Measurements from ENCODE around the gene C6orf15.

C6orf15 gene

GRCh38 chr6:31096215-31096614 is 16.2 kb downstream of the C6orf15 start:
- no peak for FAIRE-seq
- no peak for DNase-seq (ENCODE audit: insufficient read length)
- TF ChIP-seq POLR2AphosphoS5 (IDR thresholded peaks at IDR 0.05; ENCODE audit: low read depth, low read length) (no peak), POLR2A (IDR thresholded peaks at IDR 0.05; ENCODE audit: low read depth, low read length) (no peak), TAF1 (IDR thresholded peaks at IDR 0.05; ENCODE audit: borderline replicate concordance, low read depth, low read length) (no peak)

- DNase-seq (ENCODE audit: insufficient read length) (no peak), FAIRE-seq (no peak)
Measured at GRCh38 chr6:31094389-31094881, 17.9 kb downstream of the C6orf15 start.

DNA sequence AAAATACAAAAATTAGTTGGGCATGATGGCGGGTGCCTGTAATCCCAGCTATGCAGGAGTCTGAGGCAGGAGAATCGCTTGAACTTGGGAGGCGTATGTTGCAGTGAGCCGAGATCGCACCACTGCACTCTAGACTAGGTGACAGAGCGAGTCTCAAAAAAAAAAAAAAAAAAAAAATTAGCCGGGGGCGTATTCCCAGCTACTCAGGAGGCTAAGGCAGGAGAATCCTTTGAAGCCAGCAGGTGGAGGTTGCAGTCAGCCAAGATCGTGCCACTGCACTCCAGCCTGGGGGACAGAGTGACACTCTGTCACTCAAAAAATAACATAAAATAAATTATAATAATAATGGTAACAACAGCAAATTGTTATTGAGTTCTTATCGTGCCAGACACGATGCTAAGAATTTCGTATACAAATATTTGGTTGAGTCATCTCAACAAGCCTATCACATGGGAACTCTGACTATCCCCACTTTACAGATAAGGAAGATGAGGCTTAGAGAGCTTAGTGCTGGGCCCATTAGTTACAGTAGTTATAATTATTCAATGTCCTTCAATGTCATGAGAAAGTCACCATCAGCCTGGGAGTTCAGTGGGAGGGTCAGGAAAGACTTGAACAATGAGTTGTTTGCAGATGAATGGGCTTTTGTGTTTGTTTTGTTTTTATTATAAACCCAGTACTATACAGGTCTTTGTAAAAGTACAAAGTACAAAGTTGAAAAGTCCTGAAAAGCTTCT is 19.4 kb downstream of the C6orf15 start:
- TF ChIP-seq TAF1 (IDR thresholded peaks at IDR 0.05; ENCODE audit: borderline replicate concordance, low read depth, low read length) (no peak), POLR2A (IDR thresholded peaks at IDR 0.05; ENCODE audit: low read depth, low read length) (no peak), POLR2AphosphoS5 (IDR thresholded peaks at IDR 0.05; ENCODE audit: low read depth, low read length) (no peak)
- DNase-seq (ENCODE audit: insufficient read length) (no peak), FAIRE-seq (no peak)

More at GRCh38 chr6:31094389-31094881, 17.9 kb downstream of the C6orf15 start:
- TF ChIP-seq TAF1 (IDR thresholded peaks at IDR 0.05; ENCODE audit: borderline replicate concordance, low read depth, low read length) (no peak), POLR2AphosphoS5 (IDR thresholded peaks at IDR 0.05; ENCODE audit: low read depth, low read length) (no peak), POLR2A (IDR thresholded peaks at IDR 0.05; ENCODE audit: low read depth, low read length) (no peak)

GRCh38 chr6:31092238-31092637 is 20.1 kb downstream of the C6orf15 start:
- TF ChIP-seq POLR2AphosphoS5 (IDR thresholded peaks at IDR 0.05; ENCODE audit: low read depth, low read length): no peak
- no peak for TF ChIP-seq POLR2A (IDR thresholded peaks at IDR 0.05; ENCODE audit: low read depth, low read length)
- no peak for TF ChIP-seq TAF1 (IDR thresholded peaks at IDR 0.05; ENCODE audit: borderline replicate concordance, low read depth, low read length)
- no peak for FAIRE-seq

DNA sequence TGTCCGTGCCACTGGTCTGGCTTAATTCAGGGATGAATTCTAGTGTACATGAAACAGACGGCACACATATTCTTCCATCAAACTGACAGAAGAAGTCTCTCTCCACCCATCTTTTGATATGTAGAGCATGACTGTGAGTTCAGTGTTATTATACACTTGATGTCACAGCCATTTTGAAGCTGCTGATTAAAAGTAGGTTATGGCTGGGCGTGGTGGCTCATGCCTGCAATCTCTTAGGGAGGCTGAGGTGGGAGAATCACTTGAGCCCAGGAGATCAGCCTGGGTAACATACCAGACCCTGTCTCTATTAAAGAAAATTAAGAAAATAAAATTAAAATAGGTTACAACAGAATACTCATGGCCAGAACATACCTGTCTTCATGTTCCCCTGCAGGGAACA is 20.7 kb downstream of the C6orf15 start:
- DNase-seq (ENCODE audit: insufficient read length) (no peak), FAIRE-seq (no peak)
- TF ChIP-seq POLR2AphosphoS5 (IDR thresholded peaks at IDR 0.05; ENCODE audit: low read depth, low read length) (no peak), TAF1 (IDR thresholded peaks at IDR 0.05; ENCODE audit: borderline replicate concordance, low read depth, low read length) (no peak), POLR2A (IDR thresholded peaks at IDR 0.05; ENCODE audit: low read depth, low read length) (no peak)

More at GRCh38 chr6:31092238-31092637, 20.1 kb downstream of the C6orf15 start:
- no peak for DNase-seq (ENCODE audit: insufficient read length)

- TF ChIP-seq TAF1 (IDR thresholded peaks at IDR 0.05; ENCODE audit: borderline replicate concordance, low read depth, low read length) (no peak), POLR2AphosphoS5 (IDR thresholded peaks at IDR 0.05; ENCODE audit: low read depth, low read length) (no peak), POLR2A (IDR thresholded peaks at IDR 0.05; ENCODE audit: low read depth, low read length) (no peak)
- no peak for DNase-seq (ENCODE audit: insufficient read length)
- FAIRE-seq: no peak
Measured at GRCh38 chr6:31090973-31091364, 21.4 kb downstream of the C6orf15 start.

DNA sequence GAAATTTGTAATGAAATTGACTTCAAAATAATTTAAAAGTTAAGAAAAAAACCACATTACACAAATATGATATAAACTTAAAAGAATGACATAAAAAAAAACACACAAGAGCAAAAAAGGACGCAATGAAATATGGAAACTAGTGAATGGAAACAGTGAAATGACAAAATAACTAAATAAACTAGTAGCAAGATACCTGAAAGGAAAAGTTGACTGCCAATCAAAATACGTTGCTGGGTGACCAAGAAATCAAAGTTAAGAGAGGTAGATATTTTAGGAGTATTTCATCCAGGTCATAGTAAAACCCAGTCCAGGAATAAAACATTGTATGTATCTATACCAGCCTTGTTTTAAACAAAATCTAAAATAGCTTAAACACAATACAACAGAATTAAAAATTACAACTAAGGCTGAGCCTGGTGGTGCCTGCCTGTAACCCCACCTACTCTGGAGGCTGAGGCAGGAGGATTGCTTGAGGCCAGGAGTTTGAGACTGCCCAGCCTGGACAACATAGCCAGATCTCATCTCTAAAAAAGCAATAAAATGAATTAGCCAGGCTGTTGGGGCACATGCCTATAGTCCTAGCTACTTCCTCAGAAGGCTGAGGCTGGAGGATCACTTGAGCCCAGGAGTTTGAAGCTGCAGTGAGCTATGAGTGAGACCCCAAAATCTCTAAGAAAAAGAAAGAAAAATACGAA is 22.0 kb downstream of the C6orf15 start:
- DNase-seq (ENCODE audit: insufficient read length): no peak
- FAIRE-seq: no peak
- TF ChIP-seq POLR2AphosphoS5 (IDR thresholded peaks at IDR 0.05; ENCODE audit: low read depth, low read length): no peak
- TF ChIP-seq TAF1 (IDR thresholded peaks at IDR 0.05; ENCODE audit: borderline replicate concordance, low read depth, low read length): no peak
- TF ChIP-seq POLR2A (IDR thresholded peaks at IDR 0.05; ENCODE audit: low read depth, low read length): no peak

GRCh38 chr6:31087494-31088089 is 24.8 kb downstream of the C6orf15 start:
- no peak for TF ChIP-seq POLR2A (IDR thresholded peaks at IDR 0.05; ENCODE audit: low read depth, low read length)
- TF ChIP-seq TAF1 (IDR thresholded peaks at IDR 0.05; ENCODE audit: borderline replicate concordance, low read depth, low read length): no peak
- TF ChIP-seq POLR2AphosphoS5 (IDR thresholded peaks at IDR 0.05; ENCODE audit: low read depth, low read length): no peak
- DNase-seq (ENCODE audit: insufficient read length) (peak; percentile 60), FAIRE-seq (no peak)

DNA sequence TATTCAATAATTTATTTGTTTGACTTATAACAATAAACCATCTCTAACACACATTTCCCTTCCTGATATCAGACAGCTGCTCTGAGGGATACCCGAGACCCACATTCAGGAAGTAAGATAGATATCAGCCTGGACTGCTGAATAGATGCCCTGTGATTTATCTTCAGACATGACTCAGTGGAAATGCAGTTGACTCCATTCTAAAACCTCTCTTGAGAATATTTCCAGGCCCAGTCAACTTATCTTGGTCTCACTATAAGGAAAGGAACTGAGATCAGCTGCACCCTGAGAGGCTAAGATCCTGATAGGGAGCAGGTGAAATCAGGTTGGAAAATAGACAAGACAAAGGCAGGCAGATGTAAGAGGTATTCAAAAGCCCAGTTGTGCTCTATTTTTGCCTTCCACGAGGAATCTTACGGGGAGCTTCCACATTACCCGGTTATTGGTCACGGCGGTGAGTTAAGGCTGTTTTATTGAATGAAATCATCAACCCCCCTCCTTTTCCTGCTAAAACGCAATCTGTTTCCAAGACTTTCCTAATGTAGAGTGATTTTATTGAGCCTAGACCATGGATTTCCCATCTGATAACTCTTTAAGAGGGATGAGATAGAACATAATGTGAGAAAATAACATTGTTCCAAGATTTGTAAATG is 25.5 kb downstream of the C6orf15 start:
- FAIRE-seq (no peak), DNase-seq (ENCODE audit: insufficient read length) (no peak)
- TF ChIP-seq POLR2AphosphoS5 (IDR thresholded peaks at IDR 0.05; ENCODE audit: low read depth, low read length): no peak
- TF ChIP-seq POLR2A (IDR thresholded peaks at IDR 0.05; ENCODE audit: low read depth, low read length): no peak
- TF ChIP-seq TAF1 (IDR thresholded peaks at IDR 0.05; ENCODE audit: borderline replicate concordance, low read depth, low read length): no peak

DNA sequence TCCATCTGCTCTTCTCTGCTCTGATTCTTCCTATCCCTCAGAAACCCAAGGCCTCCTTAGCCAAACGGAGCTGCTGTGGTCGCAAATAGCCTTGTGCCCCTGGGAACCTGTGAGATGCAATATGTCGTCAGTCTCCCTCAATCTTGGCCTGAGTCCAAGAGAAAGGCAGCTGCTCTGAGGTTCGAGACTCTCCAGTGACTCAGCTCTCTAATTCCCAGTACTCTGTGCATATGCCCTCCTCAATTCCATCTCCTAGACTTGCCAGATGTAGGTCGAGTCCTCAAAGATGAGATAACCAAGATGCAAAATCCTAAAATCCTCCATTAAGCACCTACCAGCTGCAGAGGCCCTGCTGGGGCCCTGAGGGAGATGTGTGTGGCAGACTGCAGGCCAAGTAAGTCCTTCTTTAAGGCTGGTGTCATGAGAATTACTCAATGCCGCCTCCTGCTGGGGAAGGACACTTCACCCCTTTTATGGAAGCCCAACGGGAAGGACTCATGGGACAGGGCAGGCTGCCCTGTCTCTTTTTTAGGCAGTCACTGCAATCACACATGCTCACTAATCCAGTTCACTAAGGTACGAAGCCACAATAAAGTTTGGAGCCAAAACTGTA is 28.5 kb downstream of the C6orf15 start:
- DNase-seq (ENCODE audit: insufficient read length): no peak
- TF ChIP-seq POLR2A (IDR thresholded peaks at IDR 0.05; ENCODE audit: low read depth, low read length) (no peak), POLR2AphosphoS5 (IDR thresholded peaks at IDR 0.05; ENCODE audit: low read depth, low read length) (no peak), TAF1 (IDR thresholded peaks at IDR 0.05; ENCODE audit: borderline replicate concordance, low read depth, low read length) (no peak)
- peak; percentile 17 for FAIRE-seq

GRCh38 chr6:31081872-31082271 is 30.5 kb downstream of the C6orf15 start:
- no peak for FAIRE-seq
- TF ChIP-seq POLR2A (IDR thresholded peaks at IDR 0.05; ENCODE audit: low read depth, low read length) (no peak), TAF1 (IDR thresholded peaks at IDR 0.05; ENCODE audit: borderline replicate concordance, low read depth, low read length) (no peak), POLR2AphosphoS5 (IDR thresholded peaks at IDR 0.05; ENCODE audit: low read depth, low read length) (no peak)
- DNase-seq (ENCODE audit: insufficient read length): no peak

Measured in GM12892 (cell line).